Esophagus squamous epithelium (tissue), 4 donors: ENCODE measurements around the gene HECTD4.
"Not testable (repeated sequence)": the region's sequence is repeated elsewhere in the genome, so short reads cannot be mapped to it uniquely, and the experiment has no call there.

Experiments used
- CTCF ChIP-seq, 6 experiments: fragments of 450-650 bp in 4 of 6; fragments of 200-600 bp in 2 of 6; sonication (generic) in 2 of 6; IDR thresholded peaks; one replicate each; pipeline ENCODE4 v1.5.1; 2016 to 2019; ENCODE audit warnings: antibody characterized with exemption in 6 of 6, mild to moderate bottlenecking in 4 of 6, moderate library complexity in 4 of 6
- POLR2A ChIP-seq, 4 donors: fragments of 450-650 bp; IDR thresholded peaks; one replicate each; pipeline ENCODE4 v1.6.1; 2017; ENCODE audit warnings: antibody characterized with exemption in 4 of 4, mild to moderate bottlenecking in 4 of 4, moderate library complexity in 3 of 4

- TF ChIP-seq CTCF, POLR2A (IDR thresholded peaks at IDR 0.05): not testable (repeated sequence)
Observed at GRCh38 chr12:112407683-112408082, 25.5 kb upstream of the HECTD4 start.
